Uterus (tissue), 4 donors: ENCODE data around the gene MPP3. TPM values are rescaled to one million over a fixed set of nuclear protein-coding genes. Genes with fewer than 3 reads are reported as not detected.

Experiments
- DNase-seq, 2 donors: peaks; one replicate each; pipeline ENCODE4 v3.0.0-alpha.2; 2019 to 2020
- H3K27ac ChIP-seq, 2 donors: fragments of 200-600 bp; sonication (generic); 1 replicate in 1 of 2; 2 replicates in 1 of 2; pipeline ENCODE4 v1.5.1; 2016 to 2018
- H3K27me3 ChIP-seq, 2 donors: fragments of 200-600 bp; sonication (generic); one replicate each; pipeline ENCODE4 v1.5.1; 2018 to 2019; ENCODE audit warnings: control low read depth in 1 of 2
- H3K36me3 ChIP-seq, 2 donors: fragments of 200-600 bp; sonication (generic); one replicate each; pipeline ENCODE4 v1.5.1; 2019; ENCODE audit warnings: control low read depth in 1 of 2
- H3K4me1 ChIP-seq, 2 donors: fragments of 200-600 bp; sonication (generic); one replicate each; pipeline ENCODE4 v1.5.1; 2018 to 2019; ENCODE audit warnings: control low read depth in 1 of 2
- H3K4me3 ChIP-seq, 2 donors: fragments of 200-600 bp; sonication (generic); 1 replicate in 1 of 2; 2 replicates in 1 of 2; pipeline ENCODE4 v1.5.1; 2018 to 2019; ENCODE audit warnings: mild to moderate bottlenecking in 1 of 2
- H3K9me3 ChIP-seq, 2 donors: fragments of 200-600 bp; sonication (generic); one replicate each; pipeline ENCODE4 v1.5.1; 2019; ENCODE audit warnings: control low read depth in 1 of 2
- CTCF ChIP-seq, 4 experiments: fragments of 200-600 bp in 2 of 4; fragments of 450-650 bp in 2 of 4; sonication (generic) in 2 of 4; IDR thresholded peaks; one replicate each; pipeline ENCODE4 v1.5.1; 2016 to 2019; ENCODE audit warnings: antibody characterized with exemption in 4 of 4, mild to moderate bottlenecking in 2 of 4, moderate library complexity in 1 of 4
- POLR2A ChIP-seq, 2 donors: fragments of 450-650 bp; IDR thresholded peaks; one replicate each; pipeline ENCODE4 v1.6.1; 2016; ENCODE audit warnings: antibody characterized with exemption in 2 of 2, mild to moderate bottlenecking in 1 of 2, moderate library complexity in 1 of 2
- intact Hi-C: fragments of 100-400 bp; cut with DNase I; formaldehyde crosslinking; loops from one replicate; pipeline ENCODE4 v1.15.1; 2023; ENCODE audit warnings: low total_unique reads
- total RNA-seq, 4 donors: library from RNA; depleted of rRNA in 3 of 4; stranded (reverse); fragments of >200 nt in 3 of 4; gene quantifications; one replicate each; pipeline versions ENCODE4 v1.1.0 to v1.2.4, GENCODE V29; 2014 to 2023
- donor health status: DM: yes; HTN: yes; CAD: no.

The MPP3 gene
- total RNA-seq, 4 donors from 2014 or later: 5.6 to 21.2 (median 15.8) TPM

DNA sequence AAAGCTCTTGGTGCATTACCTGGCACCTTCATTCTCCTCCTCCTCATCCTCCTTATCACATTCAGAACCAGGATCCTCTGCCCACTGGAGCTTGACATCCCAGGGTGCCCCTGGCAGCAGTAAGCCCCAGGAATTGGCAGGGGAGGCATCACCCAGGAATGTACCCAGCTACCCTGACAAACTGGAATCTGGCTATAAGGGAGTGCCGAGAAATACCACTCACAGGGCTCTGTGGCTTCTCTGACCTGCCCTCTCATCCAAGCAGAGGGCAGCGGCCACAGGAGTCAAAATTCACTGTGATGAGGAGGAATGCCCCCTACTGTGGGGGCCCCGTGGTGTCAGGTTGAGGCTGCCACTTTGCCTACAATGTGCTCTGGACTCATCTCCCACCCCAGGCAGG is 19.6 kb downstream of the MPP3 start:
- Histone ChIP-seq H3K9me3 (no peaks in the 10 kb centered on the region), H3K36me3 (no peaks in the 10 kb centered on the region), H3K4me1 (no peaks in the 10 kb centered on the region), H3K4me3 (no peak overlapping the region), H3K27me3 (no peaks in the 10 kb centered on the region), H3K27ac (no peak overlapping the region)
- intact Hi-C loops: no loop called here
- no peak for TF ChIP-seq CTCF (IDR thresholded peaks at IDR 0.05)
- TF ChIP-seq POLR2A (IDR thresholded peaks at IDR 0.05): no peak
- no peak for DNase-seq

- no peak overlapping the region for H3K27ac ChIP-seq
- no peaks in the 10 kb centered on the region for H3K36me3 ChIP-seq
- DNase-seq: no peak
- intact Hi-C loops: no loop called here
- no peaks in the 10 kb centered on the region for H3K9me3 ChIP-seq
- no peaks in the 10 kb centered on the region for H3K4me1 ChIP-seq
- TF ChIP-seq POLR2A (IDR thresholded peaks at IDR 0.05) (no peak), CTCF (IDR thresholded peaks at IDR 0.05) (no peak)
- H3K4me3 ChIP-seq: no peak overlapping the region
- no peaks in the 10 kb centered on the region for H3K27me3 ChIP-seq
Observed at GRCh38 chr17:43812396-43813265, 20.3 kb downstream of the MPP3 start.

DNA sequence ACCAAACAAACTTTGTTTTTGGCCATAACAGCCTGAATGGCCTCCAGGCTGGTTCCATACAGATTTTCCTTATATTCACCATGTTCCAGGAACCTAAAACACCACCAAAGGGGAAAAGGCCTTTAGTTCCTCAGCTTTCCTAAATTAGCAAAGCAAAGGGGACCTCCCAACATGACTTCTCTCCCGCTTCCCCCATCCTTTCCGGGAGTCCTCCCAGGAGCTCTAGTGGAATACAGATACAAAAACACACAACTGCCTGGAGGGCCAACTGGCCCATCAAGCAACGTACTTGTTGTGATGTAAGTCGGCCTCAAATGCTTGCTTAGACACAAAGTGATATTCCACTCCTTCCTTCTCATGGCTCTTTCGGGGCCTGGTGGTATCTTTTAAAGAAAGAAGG is 22.1 kb downstream of the MPP3 start:
- H3K27me3 ChIP-seq: no peaks in the 10 kb centered on the region
- no peaks in the 10 kb centered on the region for H3K4me1 ChIP-seq
- TF ChIP-seq POLR2A (IDR thresholded peaks at IDR 0.05) (no peak), CTCF (IDR thresholded peaks at IDR 0.05) (no peak)
- intact Hi-C loops: no loop called here
- H3K27ac ChIP-seq: no peak overlapping the region
- no peaks in the 10 kb centered on the region for H3K9me3 ChIP-seq
- no peak for DNase-seq
- H3K4me3 ChIP-seq: no peak overlapping the region
- no peaks in the 10 kb centered on the region for H3K36me3 ChIP-seq

- Histone ChIP-seq H3K4me1 (no peaks in the 10 kb centered on the region), H3K4me3 (no peak overlapping the region), H3K27me3 (no peaks in the 10 kb centered on the region), H3K36me3 (no peaks in the 10 kb centered on the region), H3K27ac (no peak overlapping the region), H3K9me3 (no peaks in the 10 kb centered on the region)
- intact Hi-C loops: no loop called here
- TF ChIP-seq CTCF (IDR thresholded peaks at IDR 0.05) (no peak), POLR2A (IDR thresholded peaks at IDR 0.05) (no peak)
- no peak for DNase-seq
Observed at GRCh38 chr17:43810226-43810715, 22.7 kb downstream of the MPP3 start.

DNA sequence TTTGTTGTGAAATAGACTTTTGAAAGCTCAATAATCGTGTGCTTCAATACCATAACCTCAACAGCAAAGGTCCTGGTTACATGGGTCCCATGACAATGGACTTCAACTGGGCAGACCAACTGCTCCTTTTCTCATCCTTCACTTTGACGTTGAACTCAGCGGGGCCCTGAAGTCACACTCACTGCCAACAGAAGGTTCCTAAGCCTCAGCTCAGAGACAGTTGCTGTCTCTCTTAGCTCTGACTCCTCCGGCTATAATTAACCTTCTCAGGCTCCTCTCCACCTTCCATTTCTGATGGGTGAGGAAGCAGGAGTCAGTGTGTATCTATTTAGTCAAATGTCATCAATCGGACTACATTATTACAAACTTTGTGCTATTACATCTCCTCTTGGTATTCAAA is 23.8 kb downstream of the MPP3 start:
- intact Hi-C loops: no loop called here
- Histone ChIP-seq H3K27me3 (no peaks in the 10 kb centered on the region), H3K36me3 (no peaks in the 10 kb centered on the region), H3K9me3 (no peaks in the 10 kb centered on the region), H3K4me1 (no peaks in the 10 kb centered on the region), H3K4me3 (no peak overlapping the region), H3K27ac (no peak overlapping the region)
- no peak for TF ChIP-seq POLR2A (IDR thresholded peaks at IDR 0.05)
- no peak for TF ChIP-seq CTCF (IDR thresholded peaks at IDR 0.05)
- DNase-seq: no peak
